ENCODE data around the gene PRIMA1.

Gene PRIMA1

DNA sequence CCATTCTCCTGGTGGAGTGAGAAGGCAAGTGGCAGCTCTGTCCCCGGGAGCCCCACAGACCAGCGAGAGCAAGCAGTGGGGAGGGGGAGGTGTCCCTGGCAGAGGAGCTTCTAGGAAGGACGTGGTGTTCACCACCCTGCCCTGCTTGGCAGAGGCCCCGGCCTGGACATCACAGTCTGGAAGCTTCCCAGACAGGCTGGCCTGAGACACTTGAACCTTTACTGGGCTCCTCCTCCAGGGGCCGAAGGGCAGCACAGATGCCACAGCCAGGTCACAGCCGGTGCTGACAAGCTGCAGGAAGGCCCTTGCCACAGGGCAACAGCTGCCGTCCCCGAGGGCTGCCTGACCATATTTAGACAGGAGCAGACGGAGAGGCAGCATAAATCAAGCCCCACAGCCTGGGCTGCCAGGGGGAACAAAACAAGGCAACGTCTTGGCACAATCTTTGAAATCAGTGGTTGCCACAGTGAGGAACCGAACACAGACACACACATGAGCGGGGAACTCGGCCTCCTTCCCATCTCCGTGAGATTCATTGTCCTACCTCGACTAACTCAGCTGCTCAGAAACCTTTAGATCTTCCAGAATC lies 28.5 kb downstream of the PRIMA1 start:
- Histone ChIP-seq H3K9me3 (ENCODE audit: low read length) (no peaks in the 10 kb centered on the region), H3K4me2 (ENCODE audit: low read length) (no peak overlapping the region), H3K27me3 (ENCODE audit: insufficient read depth, low read length) (no peaks in the 10 kb centered on the region; the same call in 1 of the 2 replicates), H3K4me1 (ENCODE audit: insufficient read depth, low read length, severe bottlenecking) (no peaks in the 10 kb centered on the region), H2AFZ (ENCODE audit: low read length) (no peak overlapping the region), H4K20me1 (ENCODE audit: insufficient read depth, low read length) (no peaks in the 10 kb centered on the region), H3K79me2 (ENCODE audit: insufficient read depth, low read length) (no peaks in the 10 kb centered on the region), H3K4me3 (ENCODE audit: low read depth, low read length, poor library complexity, severe bottlenecking) (no peak overlapping the region), H3K36me3 (ENCODE audit: insufficient read depth, low read length) (no peaks in the 10 kb centered on the region), H3K27ac (ENCODE audit: low read depth, low read length, poor library complexity, severe bottlenecking) (no peak overlapping the region), H3K9me2 (ENCODE audit: low read depth, low read length) (no peaks in the 10 kb centered on the region), H3F3A (ENCODE audit: insufficient read depth, low read length) (no peaks in the 10 kb centered on the region), H3K9ac (ENCODE audit: low read length) (no peak overlapping the region)
- TF ChIP-seq EZH2 (IDR thresholded peaks at IDR 0.05; ENCODE audit: borderline replicate concordance, low read length), result no peak
- TF ChIP-seq, protein P1, sequence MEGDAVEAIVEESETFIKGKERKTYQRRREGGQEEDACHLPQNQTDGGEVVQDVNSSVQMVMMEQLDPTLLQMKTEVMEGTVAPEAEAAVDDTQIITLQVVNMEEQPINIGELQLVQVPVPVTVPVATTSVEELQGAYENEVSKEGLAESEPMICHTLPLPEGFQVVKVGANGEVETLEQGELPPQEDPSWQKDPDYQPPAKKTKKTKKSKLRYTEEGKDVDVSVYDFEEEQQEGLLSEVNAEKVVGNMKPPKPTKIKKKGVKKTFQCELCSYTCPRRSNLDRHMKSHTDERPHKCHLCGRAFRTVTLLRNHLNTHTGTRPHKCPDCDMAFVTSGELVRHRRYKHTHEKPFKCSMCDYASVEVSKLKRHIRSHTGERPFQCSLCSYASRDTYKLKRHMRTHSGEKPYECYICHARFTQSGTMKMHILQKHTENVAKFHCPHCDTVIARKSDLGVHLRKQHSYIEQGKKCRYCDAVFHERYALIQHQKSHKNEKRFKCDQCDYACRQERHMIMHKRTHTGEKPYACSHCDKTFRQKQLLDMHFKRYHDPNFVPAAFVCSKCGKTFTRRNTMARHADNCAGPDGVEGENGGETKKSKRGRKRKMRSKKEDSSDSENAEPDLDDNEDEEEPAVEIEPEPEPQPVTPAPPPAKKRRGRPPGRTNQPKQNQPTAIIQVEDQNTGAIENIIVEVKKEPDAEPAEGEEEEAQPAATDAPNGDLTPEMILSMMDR (IDR thresholded peaks at IDR 0.05; ENCODE audit: low read length), result no peak

DNA sequence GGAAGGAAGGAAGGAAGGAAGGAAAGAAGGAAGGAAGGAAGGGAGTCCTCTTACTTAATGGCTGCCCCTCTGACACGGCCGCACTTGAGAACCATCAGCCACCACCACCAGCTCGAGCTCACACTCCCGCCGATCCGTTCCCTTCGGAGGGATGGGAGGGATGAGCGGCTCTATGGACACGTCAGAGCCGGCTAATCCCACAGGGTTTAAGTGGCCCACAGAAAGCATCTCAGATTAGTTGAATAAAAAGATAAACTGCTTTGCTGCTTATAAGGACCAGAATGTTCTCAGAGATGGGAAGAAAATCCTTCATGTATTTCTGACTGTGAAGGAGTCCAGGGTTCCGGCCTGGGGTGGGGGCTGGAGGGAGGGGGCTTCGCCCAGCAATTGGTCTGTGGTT lies 31.1 kb downstream of the PRIMA1 start:
- no peak overlapping the region for H3K4me3 ChIP-seq (ENCODE audit: low read depth, low read length, poor library complexity, severe bottlenecking)
- H2AFZ ChIP-seq (ENCODE audit: low read length), result no peak overlapping the region
- H3K79me2 ChIP-seq (ENCODE audit: insufficient read depth, low read length), result no peaks in the 10 kb centered on the region
- H3K36me3 ChIP-seq (ENCODE audit: insufficient read depth, low read length), result no peaks in the 10 kb centered on the region
- no peaks in the 10 kb centered on the region for H3K4me1 ChIP-seq (ENCODE audit: insufficient read depth, low read length, severe bottlenecking)
- no peak overlapping the region for H3K27ac ChIP-seq (ENCODE audit: low read depth, low read length, poor library complexity, severe bottlenecking)
- no peaks in the 10 kb centered on the region for H4K20me1 ChIP-seq (ENCODE audit: insufficient read depth, low read length)
- no peaks in the 10 kb centered on the region for H3K9me2 ChIP-seq (ENCODE audit: low read depth, low read length)
- H3K4me2 ChIP-seq (ENCODE audit: low read length), result no peak overlapping the region
- H3F3A ChIP-seq (ENCODE audit: insufficient read depth, low read length), result no peaks in the 10 kb centered on the region
- H3K27me3 ChIP-seq (ENCODE audit: insufficient read depth, low read length), result no peaks in the 10 kb centered on the region; the same call in 1 of the 2 replicates
- TF ChIP-seq, protein P1 (IDR thresholded peaks at IDR 0.05; ENCODE audit: low read length), result no peak
- no peak for TF ChIP-seq EZH2 (IDR thresholded peaks at IDR 0.05; ENCODE audit: borderline replicate concordance, low read length)
- H3K9me3 ChIP-seq (ENCODE audit: low read length), result no peaks in the 10 kb centered on the region
- no peak overlapping the region for H3K9ac ChIP-seq (ENCODE audit: low read length)

DNA sequence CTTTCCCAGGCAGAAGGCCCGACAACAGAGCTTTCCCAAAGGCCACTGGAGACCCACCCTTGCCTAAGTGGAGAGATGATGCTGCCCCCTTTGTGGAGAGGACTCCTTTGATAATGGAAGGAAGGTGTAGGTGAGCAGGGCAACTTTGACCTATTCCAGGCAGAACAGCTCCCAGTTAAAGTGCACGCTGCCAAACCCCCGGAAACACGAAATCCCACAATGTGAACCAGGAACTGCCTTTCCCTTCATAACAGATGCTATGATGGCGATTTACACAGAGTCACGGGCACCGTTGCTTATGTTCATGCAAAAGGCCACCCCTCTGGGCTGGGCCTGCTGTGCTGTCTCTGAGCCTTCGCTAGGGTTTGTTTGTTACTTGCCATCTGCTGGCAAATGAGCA lies 34.6 kb downstream of the PRIMA1 start:
- Histone ChIP-seq H3K27me3 (ENCODE audit: insufficient read depth, low read length) (no peaks in the 10 kb centered on the region; the same call in 1 of the 2 replicates), H3K36me3 (ENCODE audit: insufficient read depth, low read length) (no peaks in the 10 kb centered on the region)

More for the DNA sequence above, 34.6 kb downstream of the PRIMA1 start:
- Histone ChIP-seq H3K4me1 (ENCODE audit: insufficient read depth, low read length, severe bottlenecking) (no peaks in the 10 kb centered on the region), H4K20me1 (ENCODE audit: insufficient read depth, low read length) (no peaks in the 10 kb centered on the region), H3K4me3 (ENCODE audit: low read depth, low read length, poor library complexity, severe bottlenecking) (no peak overlapping the region), H3K9me2 (ENCODE audit: low read depth, low read length) (no peaks in the 10 kb centered on the region), H3K9ac (ENCODE audit: low read length) (no peak overlapping the region), H3K79me2 (ENCODE audit: insufficient read depth, low read length) (no peaks in the 10 kb centered on the region), H3K9me3 (ENCODE audit: low read length) (no peaks in the 10 kb centered on the region), H3K4me2 (ENCODE audit: low read length) (no peak overlapping the region), H2AFZ (ENCODE audit: low read length) (no peak overlapping the region), H3F3A (ENCODE audit: insufficient read depth, low read length) (no peaks in the 10 kb centered on the region), H3K27ac (ENCODE audit: low read depth, low read length, poor library complexity, severe bottlenecking) (no peak overlapping the region)
- TF ChIP-seq, protein P1 (IDR thresholded peaks at IDR 0.05; ENCODE audit: low read length), result no peak
- no peak for TF ChIP-seq EZH2 (IDR thresholded peaks at IDR 0.05; ENCODE audit: borderline replicate concordance, low read length)
